HEK293T (cell line): ENCODE results near the gene TESK2.

Experiments
- BHLHE40 ChIP-seq: fragments of 450-650 bp; IDR thresholded peaks from 2 replicates; pipeline ENCODE4 v1.6.1; 2016; ENCODE audit warnings: mild to moderate bottlenecking, moderate library complexity, borderline replicate concordance
- ELF4 ChIP-seq: fragments of 450-650 bp; IDR thresholded peaks from 2 replicates; pipeline ENCODE4 v1.6.1; 2017; ENCODE audit warnings: antibody characterized with exemption
- FOXA1 ChIP-seq: fragments of 450-650 bp; IDR thresholded peaks from 2 replicates; pipeline ENCODE4 v1.6.1; 2016; ENCODE audit warnings: mild to moderate bottlenecking
- FOXK2 ChIP-seq: fragments of 450-650 bp; IDR thresholded peaks from 2 replicates; pipeline ENCODE4 v1.6.1; 2016; ENCODE audit warnings: mild to moderate bottlenecking
- FOXM1 ChIP-seq: fragments of 450-650 bp; IDR thresholded peaks from 2 replicates; pipeline ENCODE4 v1.6.1; 2017; ENCODE audit warnings: mild to moderate bottlenecking, borderline replicate concordance
- HDGF ChIP-seq: fragments of 450-650 bp; IDR thresholded peaks from 2 replicates; pipeline ENCODE4 v1.6.1; 2017; ENCODE audit warnings: antibody characterized with exemption, borderline replicate concordance
- LEF1 ChIP-seq: fragments of 450-650 bp; IDR thresholded peaks from 2 replicates; pipeline ENCODE4 v1.6.1; 2017; ENCODE audit warnings: mild to moderate bottlenecking, borderline replicate concordance
- SP1 ChIP-seq: fragments of 450-650 bp; IDR thresholded peaks from 2 replicates; pipeline ENCODE4 v1.6.1; 2017
- SUZ12 ChIP-seq: fragments of 450-650 bp; IDR thresholded peaks from 2 replicates; pipeline ENCODE4 v1.6.1; 2016; ENCODE audit warnings: mild to moderate bottlenecking
- TARDBP ChIP-seq: fragments of 450-650 bp; IDR thresholded peaks from 2 replicates; pipeline ENCODE4 v1.6.1; 2016
- ZNF384 ChIP-seq: fragments of 450-650 bp; IDR thresholded peaks from 2 replicates; pipeline ENCODE4 v1.6.1; 2016
- TF ChIP-seq, protein P1 (sequence below): fragments of 450-650 bp; IDR thresholded peaks from 2 replicates; pipeline ENCODE4 v1.6.1; 2016

DNA sequence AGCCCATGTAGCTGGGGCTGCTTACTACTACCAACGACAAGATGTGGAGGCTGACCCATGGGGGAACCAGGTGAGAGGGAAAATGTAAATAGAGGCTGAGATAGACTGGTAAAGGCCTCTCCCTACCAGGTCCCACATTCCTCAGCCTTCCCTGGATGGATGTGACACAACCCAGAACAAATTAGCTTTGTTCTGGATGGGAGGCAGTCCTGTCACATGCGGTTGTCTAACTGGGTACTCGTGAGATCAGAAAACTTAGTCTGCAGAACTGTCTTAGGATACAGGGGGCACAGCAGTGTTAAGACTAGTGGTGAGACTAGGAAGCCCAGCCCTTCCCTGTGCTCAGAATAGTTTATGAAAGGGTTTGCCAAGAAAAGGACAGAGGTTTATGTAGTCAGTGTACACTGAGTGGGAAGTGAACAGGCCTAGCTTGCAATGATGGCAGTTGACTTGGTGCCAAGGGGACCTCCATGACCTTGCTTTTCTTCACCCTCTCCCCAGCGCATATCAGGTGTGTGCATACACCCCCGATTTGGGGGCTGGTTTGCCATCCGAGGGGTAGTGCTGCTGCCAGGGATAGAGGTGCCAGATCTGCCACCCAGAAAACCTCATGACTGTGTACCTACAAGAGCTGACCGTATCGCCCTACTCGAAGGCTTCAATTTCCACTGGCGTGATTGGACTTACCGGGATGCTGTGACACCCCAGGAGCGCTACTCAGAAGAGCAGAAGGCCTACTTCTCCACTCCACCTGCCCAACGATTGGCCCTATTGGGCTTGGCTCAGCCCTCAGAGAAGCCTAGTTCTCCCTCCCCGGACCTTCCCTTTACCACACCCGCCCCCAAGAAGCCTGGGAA, 17.6 kb upstream of the TESK2 start:
- TF ChIP-seq FOXK2 (no peak), TARDBP (no peak), FOXM1 (no peak), FOXA1 (no peak), SP1 (no peak), ELF4 (no peak), HDGF (no peak), SUZ12 (no peak), BHLHE40 (no peak), ZNF384 (no peak), LEF1 (no peak)
- TF ChIP-seq, protein P1, sequence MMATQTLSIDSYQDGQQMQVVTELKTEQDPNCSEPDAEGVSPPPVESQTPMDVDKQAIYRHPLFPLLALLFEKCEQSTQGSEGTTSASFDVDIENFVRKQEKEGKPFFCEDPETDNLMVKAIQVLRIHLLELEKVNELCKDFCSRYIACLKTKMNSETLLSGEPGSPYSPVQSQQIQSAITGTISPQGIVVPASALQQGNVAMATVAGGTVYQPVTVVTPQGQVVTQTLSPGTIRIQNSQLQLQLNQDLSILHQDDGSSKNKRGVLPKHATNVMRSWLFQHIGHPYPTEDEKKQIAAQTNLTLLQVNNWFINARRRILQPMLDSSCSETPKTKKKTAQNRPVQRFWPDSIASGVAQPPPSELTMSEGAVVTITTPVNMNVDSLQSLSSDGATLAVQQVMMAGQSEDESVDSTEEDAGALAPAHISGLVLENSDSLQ: no peak
